Heart left ventricle (tissue), 13 donors: ENCODE measurements around the gene WASF3.

ENCODE experiments used
- POLR2A ChIP-seq, 2 donors: fragments of 450-650 bp; IDR thresholded peaks; one replicate each; pipeline ENCODE4 v1.6.1; 2017; ENCODE audit warnings: antibody characterized with exemption in 2 of 2, mild to moderate bottlenecking in 2 of 2, moderate library complexity in 2 of 2
- TF ChIP-seq, protein P1 (sequence below), 12 donors: fragments of 200-600 bp; sonication (generic) in 4 of 12; IDR thresholded peaks; one replicate each; pipeline versions ENCODE4 v1.5.0 to v1.8.0; 2018 to 2022; ENCODE audit warnings: antibody characterized with exemption in 12 of 12, mild to moderate bottlenecking in 5 of 12
- donor health status: ischemic (EF 13 %, LVEDD 7.1; RV severe dilation, severe dysfunction).
- donor health status: DM: no; HTN: yes; CAD: no.
- donor health status: DM: no; HTN: no; CAD: no.
- donor health status: ischemic (EF 25% LVEDD 6.9; RV normal size, moderate dysfunction).
- donor health status: ischemic (EF 25% LVEDD 5.7; RV mildly dilated, moderate dysfunction).
- donor health status: ischemic (EF 35%, LVEDD 5.7; RV mildly dilated, moderate dysfunction).
- donor health status: nonischemic (EF 11% LVEDD 7.7; RV severe dilation, severe dysfunction).
- donor health status: DM: yes; HTN: yes; CAD: no.
- donor health status: PGD.
- donor health status: ischemic (EF 29% LVEDD 5.4; RV normal size, mild dysfunction).
- donor health status: nonischemic (EF 23%, LVEDD 6.1; RV moderate dilation, normal function).

DNA sequence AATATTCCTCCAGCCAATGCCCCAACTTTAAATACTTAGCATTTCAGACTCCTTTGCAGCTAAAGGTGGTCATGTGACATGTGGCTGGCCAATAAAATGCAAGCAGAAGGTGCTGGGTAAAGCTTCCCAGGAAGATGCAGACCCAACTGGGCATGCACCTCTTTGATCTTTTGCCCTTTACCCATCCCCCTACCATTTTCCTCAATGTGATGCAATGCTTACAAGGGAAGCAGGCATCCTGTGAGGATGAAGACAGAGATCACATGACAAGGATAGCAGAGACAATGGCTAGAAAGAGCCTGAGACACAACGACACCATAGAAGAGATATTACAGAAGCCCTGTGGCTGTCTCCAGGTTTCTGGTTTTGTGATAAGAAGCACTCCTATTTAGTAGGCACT lies 2.1 kb upstream of the WASF3 start:
- TF ChIP-seq POLR2A (IDR thresholded peaks at IDR 0.05), result no peak
- TF ChIP-seq, protein P1, sequence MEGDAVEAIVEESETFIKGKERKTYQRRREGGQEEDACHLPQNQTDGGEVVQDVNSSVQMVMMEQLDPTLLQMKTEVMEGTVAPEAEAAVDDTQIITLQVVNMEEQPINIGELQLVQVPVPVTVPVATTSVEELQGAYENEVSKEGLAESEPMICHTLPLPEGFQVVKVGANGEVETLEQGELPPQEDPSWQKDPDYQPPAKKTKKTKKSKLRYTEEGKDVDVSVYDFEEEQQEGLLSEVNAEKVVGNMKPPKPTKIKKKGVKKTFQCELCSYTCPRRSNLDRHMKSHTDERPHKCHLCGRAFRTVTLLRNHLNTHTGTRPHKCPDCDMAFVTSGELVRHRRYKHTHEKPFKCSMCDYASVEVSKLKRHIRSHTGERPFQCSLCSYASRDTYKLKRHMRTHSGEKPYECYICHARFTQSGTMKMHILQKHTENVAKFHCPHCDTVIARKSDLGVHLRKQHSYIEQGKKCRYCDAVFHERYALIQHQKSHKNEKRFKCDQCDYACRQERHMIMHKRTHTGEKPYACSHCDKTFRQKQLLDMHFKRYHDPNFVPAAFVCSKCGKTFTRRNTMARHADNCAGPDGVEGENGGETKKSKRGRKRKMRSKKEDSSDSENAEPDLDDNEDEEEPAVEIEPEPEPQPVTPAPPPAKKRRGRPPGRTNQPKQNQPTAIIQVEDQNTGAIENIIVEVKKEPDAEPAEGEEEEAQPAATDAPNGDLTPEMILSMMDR (IDR thresholded peaks at IDR 0.05), result no peak
